ENCODE measurements around the gene PTPA.

The PTPA gene

GRCh38 chr9:129084087-129084486 is 27.1 kb upstream of the PTPA start:
- DNase-seq (ENCODE audit: low spot score), result no peak

- DNase-seq (ENCODE audit: low spot score), result no peak
Measured at GRCh38 chr9:129089246-129089645, 22.0 kb upstream of the PTPA start.

- no peak for DNase-seq (ENCODE audit: low spot score)
Measured at GRCh38 chr9:129093602-129094386, 17.4 kb upstream of the PTPA start.

GRCh38 chr9:129094387-129095169 is 16.6 kb upstream of the PTPA start:
- no peak for DNase-seq (ENCODE audit: low spot score)

- no peak for DNase-seq (ENCODE audit: low spot score)
Measured at GRCh38 chr9:129095170-129095667, 16.0 kb upstream of the PTPA start.

- DNase-seq (ENCODE audit: low spot score), result no peak
Measured at GRCh38 chr9:129095908-129096307, 15.3 kb upstream of the PTPA start.

GRCh38 chr9:129097671-129098306 is 13.4 kb upstream of the PTPA start:
- DNase-seq (ENCODE audit: low spot score), result no peak

- DNase-seq (ENCODE audit: low spot score), result no peak
Measured at GRCh38 chr9:129098328-129098727, 12.9 kb upstream of the PTPA start.

- DNase-seq (ENCODE audit: low spot score), result no peak
Measured at GRCh38 chr9:129100383-129101169, 10.6 kb upstream of the PTPA start.

GRCh38 chr9:129101279-129101678 is 9.9 kb upstream of the PTPA start:
- no peak for DNase-seq (ENCODE audit: low spot score)

GRCh38 chr9:129102095-129102525 is 9.1 kb upstream of the PTPA start:
- no peak for DNase-seq (ENCODE audit: low spot score)

- DNase-seq (ENCODE audit: low spot score), result peak; percentile 71
Measured at GRCh38 chr9:129102791-129103594, 8.2 kb upstream of the PTPA start.

- DNase-seq (ENCODE audit: low spot score), result no peak
Measured at GRCh38 chr9:129103595-129103965, 7.6 kb upstream of the PTPA start.

GRCh38 chr9:129104051-129104450 is 7.2 kb upstream of the PTPA start:
- DNase-seq (ENCODE audit: low spot score), result no peak

- DNase-seq (ENCODE audit: low spot score), result no peak
Measured at GRCh38 chr9:129105857-129106694, 5.1 kb upstream of the PTPA start.

- no peak for DNase-seq (ENCODE audit: low spot score)
Measured at GRCh38 chr9:129107651-129108050, 3.6 kb upstream of the PTPA start.

- no peak for DNase-seq (ENCODE audit: low spot score)
Measured at GRCh38 chr9:129108083-129108804, 3.0 kb upstream of the PTPA start.

GRCh38 chr9:129108805-129109536 is 2.2 kb upstream of the PTPA start:
- DNase-seq (ENCODE audit: low spot score), result no peak

- peak; percentile 42 for DNase-seq (ENCODE audit: low spot score)
Measured at GRCh38 chr9:129109537-129109903, 1.7 kb upstream of the PTPA start.
